GM18520 (cell line): Measurements from ENCODE around the gene WNT5B.
A peak's percentile ranks its signal among the peaks of the same experiment; 100 is the strongest.

Experiments
- ATAC-seq: cut with Tn5 transposase; IDR thresholded peaks from one replicate; pipeline ENCODE4 v1.9.1; 2021; ENCODE audit not compliant: unreplicated experiment

WNT5B gene

DNA sequence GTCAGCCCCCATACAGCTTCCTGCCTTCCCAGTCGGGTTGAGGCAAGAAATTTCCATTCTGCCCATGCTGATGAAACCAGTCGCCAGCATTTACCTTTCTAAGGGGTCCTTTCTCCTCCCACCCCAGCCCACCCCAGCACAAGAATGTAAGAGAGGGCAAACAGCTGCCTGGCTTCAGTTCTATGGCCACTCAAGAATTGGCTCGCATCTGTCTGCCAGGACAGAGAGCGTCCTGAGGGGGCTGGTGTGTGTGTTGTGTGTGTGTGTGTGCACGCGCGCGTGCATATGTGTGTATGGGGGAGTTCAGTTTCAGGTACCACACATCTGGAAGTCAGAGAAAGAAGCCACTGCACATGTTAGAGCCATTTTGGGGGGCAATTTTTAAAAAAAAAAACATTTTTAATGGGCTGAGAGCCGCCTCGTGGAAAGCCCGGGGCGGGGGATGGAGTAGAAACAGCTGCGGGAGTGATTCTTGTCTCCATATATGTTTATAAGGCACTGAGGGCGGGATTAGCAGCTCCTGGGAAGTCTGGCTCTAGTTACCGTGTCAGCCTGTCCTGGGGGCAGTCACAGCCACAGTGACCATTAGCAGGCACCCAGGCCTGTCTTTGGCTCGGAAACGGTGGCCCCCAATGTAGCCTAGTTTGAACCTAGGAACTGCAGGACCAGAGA lies at the start of gene WNT5B:
TSS of gene WNT5B (plus strand) at position 566 of the 672 bp plus-strand sequence. CDS start 2,124 bp downstream, outside the sequence.
- no peak for ATAC-seq

DNA sequence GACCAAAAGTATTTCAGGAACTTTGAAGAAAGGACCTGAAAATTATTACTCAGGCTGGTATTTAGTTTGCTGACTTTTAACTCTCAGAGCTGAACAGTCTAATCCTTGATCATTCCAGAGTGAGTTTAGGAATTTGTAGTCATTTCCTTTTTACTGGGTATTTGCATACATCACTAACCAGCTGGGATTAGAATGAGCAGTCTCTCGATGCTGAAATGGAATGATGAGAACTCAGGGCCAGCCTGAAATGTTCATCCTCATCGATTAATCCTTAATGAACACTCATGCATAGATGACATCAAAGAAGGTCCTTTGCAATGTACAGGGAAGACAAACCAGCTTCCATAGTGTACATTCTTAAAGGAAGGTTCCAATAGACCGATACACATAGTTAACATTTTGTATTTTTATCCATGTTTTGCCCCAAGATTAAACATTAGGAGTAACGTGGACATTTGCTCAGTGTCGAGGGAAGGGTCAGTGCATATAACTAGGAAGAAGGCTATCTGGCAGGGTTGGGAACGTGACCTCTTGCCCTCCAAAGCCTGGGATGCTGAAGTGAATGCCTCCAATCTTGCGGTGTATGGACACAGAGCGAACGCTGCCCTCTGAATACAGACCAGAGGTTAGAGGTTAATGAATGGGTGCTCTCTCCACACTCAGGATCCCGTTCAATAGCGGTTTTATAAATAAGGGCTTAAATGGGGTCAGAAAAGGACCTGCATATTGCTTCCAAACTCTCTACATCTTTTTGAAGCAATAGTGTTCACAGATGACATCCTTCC lies 49.2 kb upstream of the WNT5B start:
- no peak for ATAC-seq

DNA sequence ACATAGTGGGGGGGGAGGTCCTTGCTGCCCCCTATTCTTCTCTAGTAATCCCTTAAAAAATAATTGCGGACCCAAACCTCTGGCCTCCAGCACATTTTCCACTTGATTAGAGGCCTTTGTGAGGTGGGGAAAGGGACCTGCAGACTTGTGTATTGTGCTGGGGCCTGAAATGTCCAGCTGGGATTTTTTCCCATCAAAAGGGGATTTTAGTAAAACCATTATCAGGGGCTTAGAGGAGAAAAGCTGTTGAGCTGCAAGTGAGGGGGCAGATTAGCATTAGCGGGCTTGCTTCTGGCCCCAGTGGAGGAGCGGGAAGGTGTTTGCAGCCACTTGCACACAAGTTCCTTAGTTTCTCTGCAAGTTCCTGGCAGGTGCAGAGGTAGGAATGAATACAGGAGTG lies 48.5 kb upstream of the WNT5B start:
- no peak for ATAC-seq

DNA sequence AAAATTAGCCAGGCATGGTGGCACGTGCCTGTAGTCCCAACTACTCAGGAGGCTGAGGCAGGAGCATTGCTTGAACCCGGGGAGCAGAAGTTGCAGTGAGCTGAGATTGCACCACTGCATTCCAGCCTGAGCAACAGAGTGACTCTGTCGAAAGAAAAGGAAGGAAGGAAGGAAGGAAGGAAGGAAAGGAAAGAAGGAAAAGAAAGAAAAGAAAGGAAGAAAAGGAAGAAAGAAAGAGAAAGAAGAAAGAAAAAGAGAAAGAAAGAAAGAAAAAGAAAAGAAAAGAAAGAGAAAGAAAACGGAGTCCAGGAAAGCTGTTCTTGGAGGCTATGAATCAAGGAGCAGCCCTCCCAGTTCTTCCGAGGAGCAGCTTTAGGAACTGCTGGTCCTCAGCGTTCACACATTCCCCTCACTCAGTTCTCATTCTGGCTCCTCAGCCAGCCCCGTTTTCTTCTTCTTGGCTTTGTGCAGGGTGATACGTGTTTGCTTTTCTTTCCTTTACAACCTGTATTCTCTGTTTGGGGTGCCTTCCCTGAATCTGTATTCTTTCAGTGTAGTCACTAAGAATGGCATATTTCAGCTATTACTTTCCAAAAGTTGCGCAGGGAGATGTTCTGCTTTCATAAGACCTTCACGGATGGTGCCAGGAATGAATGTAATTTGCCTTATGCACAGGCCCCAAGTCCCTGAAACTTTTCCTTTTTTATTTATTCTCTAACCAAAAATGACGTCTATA lies 46.9 kb upstream of the WNT5B start:
- ATAC-seq = no peak

DNA sequence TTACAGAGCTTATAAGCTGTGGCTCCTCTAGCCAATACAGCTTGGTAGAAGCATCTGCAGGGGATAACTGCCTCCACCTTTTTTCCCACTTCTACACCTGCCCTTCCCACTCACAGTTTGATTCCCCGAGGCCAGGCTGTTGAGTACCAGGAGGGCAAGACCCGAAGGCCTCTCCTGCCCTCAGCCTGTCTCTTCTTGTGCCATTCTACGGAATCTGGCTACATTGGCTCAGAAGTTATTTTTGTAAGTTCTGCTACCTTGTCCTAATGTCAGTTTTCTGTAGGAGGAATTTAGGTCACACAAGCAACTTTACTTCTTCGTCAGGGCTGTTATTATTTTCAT lies 46.4 kb upstream of the WNT5B start:
- no peak for ATAC-seq

DNA sequence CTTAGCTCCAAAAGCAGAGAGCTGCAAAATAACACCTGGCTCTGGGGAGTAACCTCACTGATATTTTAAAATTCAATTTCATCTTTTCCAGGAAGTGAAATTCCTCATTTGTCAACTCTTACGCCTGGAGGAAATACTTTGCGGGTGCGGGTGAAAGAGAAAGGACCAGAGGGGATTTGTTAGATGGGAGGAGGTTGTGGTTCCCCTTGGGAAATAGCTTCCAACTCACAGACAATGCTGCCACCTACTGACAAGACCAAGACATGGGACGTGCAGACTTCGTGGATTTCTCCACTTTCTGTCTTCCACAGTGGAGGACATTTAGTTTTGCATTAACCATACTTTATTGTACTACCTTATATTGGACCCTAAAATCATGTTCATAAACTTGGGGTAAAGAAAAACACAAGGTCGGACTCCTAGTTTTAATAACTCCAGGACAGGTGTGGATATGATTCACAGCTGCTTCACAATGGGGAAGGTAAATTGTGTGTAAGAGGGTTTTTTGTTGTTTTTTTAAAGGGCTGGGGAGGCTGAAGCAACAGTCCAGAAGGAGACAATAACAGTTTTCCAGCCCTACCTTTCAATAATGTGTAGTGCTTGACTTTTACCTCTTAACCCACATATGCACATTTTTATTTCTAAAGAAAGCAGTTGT lies 45.5 kb upstream of the WNT5B start:
- no peak for ATAC-seq

DNA sequence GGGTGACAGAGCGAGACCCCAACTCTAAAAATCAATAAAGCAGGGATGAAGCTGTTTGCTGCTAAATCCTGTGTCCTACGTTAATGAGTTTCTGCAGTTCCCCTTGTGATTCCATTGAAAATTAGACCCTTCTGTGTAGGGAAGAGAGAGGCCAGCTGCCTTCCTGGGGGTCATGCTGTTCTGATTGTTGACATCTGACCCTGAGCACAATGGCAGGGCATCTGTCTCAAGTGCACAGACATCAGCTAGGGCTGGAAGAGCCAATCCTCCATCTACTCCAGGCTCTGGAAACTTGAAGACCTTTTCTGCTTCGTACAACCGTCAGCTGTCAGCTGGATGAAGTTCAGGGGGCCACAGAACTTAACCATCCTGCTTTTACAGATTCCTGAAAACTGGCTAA lies 44.7 kb upstream of the WNT5B start:
- ATAC-seq = no peak

DNA sequence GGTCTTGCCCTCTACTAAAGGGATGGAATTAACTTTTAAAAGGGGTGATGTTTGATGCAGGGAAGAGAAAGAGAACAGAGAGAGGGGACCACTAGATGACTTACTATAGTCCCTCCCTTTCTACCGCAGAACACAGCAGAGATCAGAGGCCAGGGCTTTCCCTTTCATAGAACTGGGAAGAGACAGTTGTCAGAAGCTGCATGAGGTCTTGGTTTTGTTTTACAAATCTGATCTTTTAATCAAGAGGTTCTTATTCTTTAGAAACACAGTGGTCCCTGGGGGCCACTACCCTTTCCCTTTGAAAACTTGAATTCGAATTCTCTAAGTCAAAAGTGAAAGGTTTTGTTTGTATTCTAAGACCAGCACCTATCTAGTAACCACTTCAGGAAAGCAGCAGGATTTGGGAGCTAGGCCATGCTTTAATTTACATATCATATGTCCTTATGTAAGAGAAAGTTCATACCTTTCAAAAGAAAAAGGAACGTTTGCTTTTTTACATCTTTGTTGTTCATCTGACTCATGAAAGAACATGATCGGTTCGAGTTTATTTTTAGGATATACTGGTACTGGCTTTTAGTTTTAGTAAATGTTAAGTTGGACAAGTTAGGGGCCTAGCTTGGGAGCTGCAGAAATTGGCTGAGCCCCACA lies 41.0 kb upstream of the WNT5B start:
- no peak for ATAC-seq

DNA sequence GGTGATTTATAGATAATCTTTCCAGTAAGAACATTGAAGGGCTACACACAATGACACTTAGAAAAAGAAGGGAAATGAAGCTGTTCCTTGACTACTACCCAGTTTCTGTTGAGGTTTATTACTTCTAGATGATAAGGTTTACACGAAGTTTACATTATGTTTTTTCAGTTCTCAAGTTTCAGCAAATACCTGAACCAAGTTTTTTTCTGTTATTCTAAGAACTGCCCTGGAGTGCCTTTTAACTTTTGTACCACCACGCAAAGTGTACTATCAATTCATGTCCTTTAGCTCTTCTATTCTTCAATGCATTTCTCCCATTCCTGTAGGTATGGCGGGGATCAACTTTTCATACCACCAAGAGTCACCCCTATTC lies 40.5 kb upstream of the WNT5B start:
- ATAC-seq = no peak

DNA sequence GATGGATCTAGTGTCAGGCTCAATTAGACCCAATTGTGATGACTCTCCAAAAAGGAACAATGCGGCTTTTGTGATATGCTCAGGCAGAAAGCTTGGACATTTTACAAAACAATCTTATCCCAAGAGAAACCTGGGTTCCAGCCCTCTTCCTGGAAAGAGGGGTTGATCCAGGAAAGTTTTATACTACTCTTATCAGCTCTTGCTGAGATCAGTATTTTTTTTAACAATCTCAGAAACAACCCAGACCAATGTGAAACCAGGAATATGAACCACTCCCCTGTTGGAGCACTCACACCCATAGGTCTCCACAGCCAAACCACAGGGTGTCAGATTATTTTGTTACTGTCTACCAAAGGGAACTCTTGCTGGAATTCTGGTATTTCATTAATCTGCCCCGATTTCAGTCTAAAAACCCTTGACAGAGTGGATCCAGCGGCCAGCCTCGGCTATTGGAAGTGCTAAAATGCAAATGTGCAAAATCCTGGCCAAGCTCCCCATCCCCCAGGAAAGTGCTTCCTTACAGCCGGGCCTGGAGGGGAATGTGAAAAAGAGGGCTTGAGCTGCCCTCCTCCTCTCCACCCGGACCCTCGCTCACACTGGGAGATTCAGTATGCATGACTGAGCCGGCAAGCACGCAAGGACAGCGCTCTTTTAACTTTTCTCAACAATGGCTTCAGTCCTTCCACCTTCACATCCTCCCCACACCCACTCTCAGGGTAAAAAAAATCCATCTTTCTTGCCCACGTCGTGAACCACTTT lies 38.6 kb upstream of the WNT5B start:
- ATAC-seq = no peak

DNA sequence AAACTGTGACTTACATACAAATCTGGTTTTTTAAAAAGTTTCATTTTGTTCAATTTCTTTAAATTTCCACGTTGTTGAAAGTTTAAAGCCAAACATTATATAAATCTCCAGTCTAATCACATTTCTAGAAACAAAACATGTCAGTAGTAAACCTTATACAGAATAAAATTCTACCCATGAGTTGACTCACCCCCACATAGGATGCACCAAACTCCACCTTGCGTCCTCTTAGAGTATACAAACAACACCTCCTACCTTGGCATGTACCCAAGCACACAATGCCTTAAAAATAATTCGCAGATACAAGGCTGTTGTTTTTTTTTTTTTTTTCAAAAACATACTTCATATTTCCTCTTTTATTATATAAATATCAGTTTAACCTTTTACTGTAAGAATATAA lies 38.0 kb upstream of the WNT5B start:
- ATAC-seq = no peak

DNA sequence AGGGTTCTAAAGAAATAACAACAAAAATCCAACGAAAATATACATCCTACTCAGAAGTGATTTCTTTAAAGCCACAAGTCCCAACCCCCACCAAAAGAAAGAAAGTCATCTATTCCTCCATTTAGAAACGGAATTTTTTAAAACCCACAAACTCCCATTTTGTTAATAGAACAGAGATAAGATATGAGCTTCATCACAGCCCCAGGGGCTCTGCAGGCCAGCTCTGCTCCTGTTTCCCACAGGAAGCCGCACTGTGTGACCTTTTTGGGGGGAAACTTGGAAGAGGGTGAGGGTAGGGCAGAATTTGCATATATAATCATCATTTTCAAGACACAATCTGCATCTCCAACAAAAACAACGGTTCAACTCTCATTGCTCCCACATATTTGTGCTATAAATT lies 37.5 kb upstream of the WNT5B start:
- no peak for ATAC-seq

DNA sequence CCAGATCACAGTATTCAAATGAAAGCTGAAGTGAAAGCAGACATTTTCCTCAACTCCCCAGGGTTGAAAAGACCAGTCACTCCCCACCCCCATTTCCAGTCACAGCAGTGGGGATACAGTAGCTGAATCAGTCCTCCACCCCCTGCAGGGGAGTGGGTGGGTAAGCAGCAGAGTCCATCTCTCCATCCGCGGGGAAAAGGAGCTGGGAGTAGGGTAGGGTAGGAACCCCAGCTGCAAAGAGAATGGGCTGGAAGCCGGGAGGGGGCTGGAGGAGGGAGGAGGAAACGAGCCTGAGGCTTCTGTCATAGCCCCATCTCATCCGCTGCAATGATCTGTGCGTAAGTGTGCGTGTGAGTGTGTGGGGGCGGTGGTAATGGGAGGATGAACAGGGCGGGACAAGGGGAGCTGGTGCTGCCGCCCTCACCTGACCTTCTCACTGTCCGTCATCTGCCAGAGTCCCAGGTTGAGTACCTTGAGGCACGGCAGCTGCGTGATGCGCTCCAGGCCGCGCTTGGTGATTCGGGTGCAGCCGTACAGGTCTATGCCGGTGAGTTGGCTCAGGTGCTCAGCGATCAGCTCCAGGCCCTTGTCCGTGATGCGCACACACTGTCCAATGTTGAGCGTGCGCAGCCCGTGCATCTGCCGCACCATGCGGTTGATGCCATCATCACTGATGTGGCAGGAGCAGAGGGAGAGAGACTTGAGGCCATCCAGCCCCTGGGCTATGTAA lies 36.4 kb upstream of the WNT5B start:
- no peak for ATAC-seq

DNA sequence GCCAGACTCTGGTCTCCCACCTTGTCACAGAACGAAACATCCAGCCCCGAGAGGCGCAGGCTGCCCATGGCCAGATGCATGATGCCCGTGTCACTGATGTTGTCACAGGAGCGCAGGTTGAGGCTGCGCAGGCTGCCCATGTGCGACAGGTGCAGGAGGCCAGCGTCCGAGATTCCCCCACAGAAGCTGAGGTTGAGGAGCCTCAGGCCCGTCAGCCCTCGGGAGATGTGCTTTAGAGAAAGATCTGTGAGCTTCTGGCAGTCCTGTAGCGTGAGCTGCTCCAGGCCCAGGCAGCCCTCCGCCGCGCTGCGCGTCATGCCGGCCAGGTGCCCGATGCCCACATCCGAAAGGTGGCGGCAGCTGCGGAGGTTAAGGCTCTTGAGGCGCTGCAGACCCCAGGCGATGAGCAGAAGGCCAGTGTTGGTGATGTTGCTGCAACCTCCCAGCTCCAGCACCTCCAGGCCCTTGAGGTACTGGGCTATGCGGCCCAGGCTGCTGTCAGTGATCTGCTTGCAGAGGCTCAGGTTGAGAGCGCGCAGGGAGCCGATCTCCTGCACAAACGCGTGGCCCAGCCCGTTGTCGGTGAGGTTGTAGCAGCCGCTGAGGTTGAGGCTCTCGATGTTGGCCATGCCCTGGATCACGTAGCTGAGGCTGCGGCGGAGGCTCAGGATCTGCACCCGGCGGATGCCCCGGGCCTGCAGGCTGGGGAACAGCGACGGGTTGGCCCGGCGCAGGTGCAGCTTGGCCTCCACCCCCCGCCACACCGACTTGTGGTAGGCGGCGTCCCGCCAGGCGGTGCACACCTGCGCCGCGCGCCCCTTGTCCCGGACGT lies 35.6 kb upstream of the WNT5B start:
- ATAC-seq = no peak

DNA sequence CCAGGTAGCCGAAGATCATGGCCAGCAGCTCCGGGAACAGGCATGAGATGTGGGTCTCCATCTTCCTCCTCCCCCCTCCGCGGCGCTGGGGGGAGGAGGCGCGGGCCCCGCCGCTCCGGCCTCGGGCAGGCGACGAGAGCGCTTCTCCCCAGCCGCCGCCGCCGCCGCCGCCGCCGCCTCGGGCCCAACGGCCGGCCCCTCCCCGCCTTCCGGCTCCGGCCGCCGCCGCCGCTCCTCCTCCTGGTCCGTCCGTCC lies 35.1 kb upstream of the WNT5B start:
- peak; percentile 17 for ATAC-seq

DNA sequence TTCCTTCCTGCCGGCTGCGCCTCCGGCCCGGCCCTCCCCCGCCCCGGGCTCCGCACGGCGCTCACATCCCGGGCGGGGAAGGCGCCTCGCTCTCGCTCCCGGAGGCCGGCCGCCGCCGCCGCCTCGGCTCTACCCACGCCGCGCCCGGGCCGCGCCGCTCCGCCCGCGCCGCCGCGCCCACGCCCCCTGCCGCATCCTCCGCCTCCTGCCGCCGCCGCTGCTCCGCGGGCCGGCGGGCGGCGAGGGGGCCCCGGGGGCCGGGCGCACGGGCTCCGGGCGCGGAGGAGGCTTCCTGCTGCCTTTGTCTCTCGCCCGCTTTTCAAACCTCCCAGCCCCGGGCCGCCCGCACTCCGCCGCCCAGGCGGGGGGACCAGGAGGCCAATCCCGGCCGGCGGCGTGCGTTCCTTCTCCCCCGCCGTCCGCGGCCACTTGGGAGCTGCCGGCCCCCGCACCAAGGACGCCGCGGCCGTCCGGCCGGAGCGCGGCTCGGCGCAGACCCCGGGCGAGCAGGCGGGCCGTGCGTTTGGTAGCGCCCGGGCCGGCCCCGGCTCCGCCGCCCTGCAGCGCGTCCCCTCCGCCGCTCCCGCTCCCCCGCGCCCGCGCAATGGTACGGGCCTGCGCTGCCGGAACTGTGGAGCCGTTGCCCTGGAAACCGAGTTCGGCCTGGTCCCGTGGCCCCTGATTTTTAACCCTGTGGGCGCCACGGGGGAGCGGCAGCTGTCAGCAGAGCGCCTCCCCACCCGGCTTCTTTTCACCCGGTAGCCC lies 34.6 kb upstream of the WNT5B start, which contains the start of gene FBXL14:
TSS of gene FBXL14 (minus strand) at position 321 of the 765 bp plus-strand sequence. CDS start 515 bp downstream, outside the sequence.
- peak; percentile 46 for ATAC-seq

DNA sequence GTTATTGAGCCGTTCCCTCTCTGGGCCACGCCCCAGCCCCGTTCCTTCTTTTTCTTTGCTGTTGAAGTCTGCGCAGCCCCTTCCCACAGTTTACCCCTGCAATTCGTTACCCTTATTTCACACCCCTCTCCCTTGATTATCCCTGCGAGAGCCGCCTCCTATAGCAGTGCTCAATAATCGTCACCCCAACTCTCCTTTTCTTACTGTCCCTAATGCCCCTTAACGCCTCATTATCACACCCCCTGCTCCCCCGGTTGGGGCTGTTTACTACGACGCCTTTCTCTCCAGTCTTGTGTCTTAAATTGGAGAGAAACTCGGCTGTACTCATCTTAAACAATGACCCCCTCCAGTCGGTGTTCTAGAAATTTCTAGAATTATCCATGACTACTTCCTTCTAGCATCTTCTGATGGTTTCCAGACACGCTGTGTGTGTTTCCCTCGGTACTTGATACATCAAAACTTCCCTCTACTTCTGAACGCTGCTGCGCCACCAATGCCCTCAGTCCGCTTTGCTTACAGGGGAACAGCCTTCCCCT lies 33.9 kb upstream of the WNT5B start:
- no peak for ATAC-seq
